ENCODE measurements around the gene TM9SF4. TPM values are rescaled to one million over a fixed set of nuclear protein-coding genes. Genes with fewer than 3 reads are reported as not detected.

TM9SF4 gene
- total RNA-seq, 2 donors from 2014 or later = 77.2 to 84.8 TPM

GRCh38 chr20:32141465-32141980 lies 32.0 kb downstream of the TM9SF4 start:
- no peaks in the 10 kb centered on the region for H3K9me3 Mint-ChIP-seq
- 95% methylated on average over 19 to 21 of the region's 21 CpGs for WGBS, 2 experiments (ENCODE audit: insufficient coverage in 1 of 2, insufficient read length in 1 of 2)
- Histone ChIP-seq H3K9me3 (ENCODE audit: control insufficient read depth, low read length) (no peaks in the 10 kb centered on the region), H3K9ac (ENCODE audit: extremely low read depth, low read length, poor library complexity, severe bottlenecking) (no peak overlapping the region), H3K27me3 (ENCODE audit: control insufficient read depth, insufficient read depth, low read length, poor library complexity, severe bottlenecking) (no peaks in the 10 kb centered on the region), H3K4me3 (ENCODE audit: low read length) (no peak overlapping the region), H3K27ac (ENCODE audit: low read depth, low read length) (no peak overlapping the region), H3K36me3 (ENCODE audit: control insufficient read depth, insufficient read depth, low read length) (peaks cover 90% of the 10 kb centered on the region), H3K4me1 (ENCODE audit: control insufficient read depth, insufficient read depth, low read length) (no peaks in the 10 kb centered on the region)
- no peak overlapping the region for H3K4me3 Mint-ChIP-seq
- H3K36me3 Mint-ChIP-seq (ENCODE audit: low read depth) = peaks cover 87% of the 10 kb centered on the region
- DNase-seq = no peak
- no peaks in the 10 kb centered on the region for H3K27me3 Mint-ChIP-seq (ENCODE audit: insufficient read depth)
- peaks cover 5% of the 10 kb centered on the region for H3K4me1 Mint-ChIP-seq
- no peak for TF ChIP-seq CTCF (conservative IDR thresholded peaks at IDR 0.05)
- peak overlapping the region; percentile 65 for H3K27ac Mint-ChIP-seq

- Histone ChIP-seq H3K4me3 (ENCODE audit: low read length) (no peak overlapping the region), H3K36me3 (ENCODE audit: control insufficient read depth, insufficient read depth, low read length) (peaks cover 91% of the 10 kb centered on the region), H3K9me3 (ENCODE audit: control insufficient read depth, low read length) (no peaks in the 10 kb centered on the region), H3K4me1 (ENCODE audit: control insufficient read depth, insufficient read depth, low read length) (no peaks in the 10 kb centered on the region), H3K27ac (ENCODE audit: low read depth, low read length) (no peak overlapping the region), H3K9ac (ENCODE audit: extremely low read depth, low read length, poor library complexity, severe bottlenecking) (no peak overlapping the region), H3K27me3 (ENCODE audit: control insufficient read depth, insufficient read depth, low read length, poor library complexity, severe bottlenecking) (no peaks in the 10 kb centered on the region)
- Mint-ChIP-seq H3K27me3 (ENCODE audit: insufficient read depth) (no peaks in the 10 kb centered on the region), H3K36me3 (ENCODE audit: low read depth) (peaks cover 90% of the 10 kb centered on the region), H3K27ac (no peak overlapping the region), H3K9me3 (no peaks in the 10 kb centered on the region), H3K4me3 (no peak overlapping the region), H3K4me1 (peaks cover 5% of the 10 kb centered on the region)
- WGBS, 2 experiments (ENCODE audit: insufficient coverage in 1 of 2, insufficient read length in 1 of 2) = 90 to 100% methylated on average over 2 to 5 of the region's 5 CpGs
- DNase-seq = no peak
- TF ChIP-seq CTCF (conservative IDR thresholded peaks at IDR 0.05) = no peak
These were observed 32.6 kb downstream of the TM9SF4 start for GRCh38 chr20:32142088-32142487.

GRCh38 chr20:32142991-32143390 lies 33.5 kb downstream of the TM9SF4 start:
- Mint-ChIP-seq H3K4me3 (no peak overlapping the region), H3K9me3 (no peaks in the 10 kb centered on the region), H3K27ac (no peak overlapping the region), H3K4me1 (peaks cover 5% of the 10 kb centered on the region), H3K36me3 (ENCODE audit: low read depth) (peaks cover 92% of the 10 kb centered on the region), H3K27me3 (ENCODE audit: insufficient read depth) (no peaks in the 10 kb centered on the region)
- no peak overlapping the region for H3K4me3 ChIP-seq (ENCODE audit: low read length)
- no peak overlapping the region for H3K27ac ChIP-seq (ENCODE audit: low read depth, low read length)
- no peaks in the 10 kb centered on the region for H3K27me3 ChIP-seq (ENCODE audit: control insufficient read depth, insufficient read depth, low read length, poor library complexity, severe bottlenecking)
- DNase-seq = no peak
- no peaks in the 10 kb centered on the region for H3K9me3 ChIP-seq (ENCODE audit: control insufficient read depth, low read length)
- no peaks in the 10 kb centered on the region for H3K4me1 ChIP-seq (ENCODE audit: control insufficient read depth, insufficient read depth, low read length)
- no peak overlapping the region for H3K9ac ChIP-seq (ENCODE audit: extremely low read depth, low read length, poor library complexity, severe bottlenecking)
- TF ChIP-seq CTCF (conservative IDR thresholded peaks at IDR 0.05) = no peak
- 93 to 97% methylated on average over 5 to 15 of the region's 15 CpGs for WGBS, 2 experiments (ENCODE audit: insufficient coverage in 1 of 2, insufficient read length in 1 of 2)
- peaks cover 91% of the 10 kb centered on the region for H3K36me3 ChIP-seq (ENCODE audit: control insufficient read depth, insufficient read depth, low read length)

Data from endodermal cell (in vitro differentiated cells).